Measurements from ENCODE around the gene TRIL.

Gene TRIL, protein sequence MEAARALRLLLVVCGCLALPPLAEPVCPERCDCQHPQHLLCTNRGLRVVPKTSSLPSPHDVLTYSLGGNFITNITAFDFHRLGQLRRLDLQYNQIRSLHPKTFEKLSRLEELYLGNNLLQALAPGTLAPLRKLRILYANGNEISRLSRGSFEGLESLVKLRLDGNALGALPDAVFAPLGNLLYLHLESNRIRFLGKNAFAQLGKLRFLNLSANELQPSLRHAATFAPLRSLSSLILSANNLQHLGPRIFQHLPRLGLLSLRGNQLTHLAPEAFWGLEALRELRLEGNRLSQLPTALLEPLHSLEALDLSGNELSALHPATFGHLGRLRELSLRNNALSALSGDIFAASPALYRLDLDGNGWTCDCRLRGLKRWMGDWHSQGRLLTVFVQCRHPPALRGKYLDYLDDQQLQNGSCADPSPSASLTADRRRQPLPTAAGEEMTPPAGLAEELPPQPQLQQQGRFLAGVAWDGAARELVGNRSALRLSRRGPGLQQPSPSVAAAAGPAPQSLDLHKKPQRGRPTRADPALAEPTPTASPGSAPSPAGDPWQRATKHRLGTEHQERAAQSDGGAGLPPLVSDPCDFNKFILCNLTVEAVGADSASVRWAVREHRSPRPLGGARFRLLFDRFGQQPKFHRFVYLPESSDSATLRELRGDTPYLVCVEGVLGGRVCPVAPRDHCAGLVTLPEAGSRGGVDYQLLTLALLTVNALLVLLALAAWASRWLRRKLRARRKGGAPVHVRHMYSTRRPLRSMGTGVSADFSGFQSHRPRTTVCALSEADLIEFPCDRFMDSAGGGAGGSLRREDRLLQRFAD

DNA sequence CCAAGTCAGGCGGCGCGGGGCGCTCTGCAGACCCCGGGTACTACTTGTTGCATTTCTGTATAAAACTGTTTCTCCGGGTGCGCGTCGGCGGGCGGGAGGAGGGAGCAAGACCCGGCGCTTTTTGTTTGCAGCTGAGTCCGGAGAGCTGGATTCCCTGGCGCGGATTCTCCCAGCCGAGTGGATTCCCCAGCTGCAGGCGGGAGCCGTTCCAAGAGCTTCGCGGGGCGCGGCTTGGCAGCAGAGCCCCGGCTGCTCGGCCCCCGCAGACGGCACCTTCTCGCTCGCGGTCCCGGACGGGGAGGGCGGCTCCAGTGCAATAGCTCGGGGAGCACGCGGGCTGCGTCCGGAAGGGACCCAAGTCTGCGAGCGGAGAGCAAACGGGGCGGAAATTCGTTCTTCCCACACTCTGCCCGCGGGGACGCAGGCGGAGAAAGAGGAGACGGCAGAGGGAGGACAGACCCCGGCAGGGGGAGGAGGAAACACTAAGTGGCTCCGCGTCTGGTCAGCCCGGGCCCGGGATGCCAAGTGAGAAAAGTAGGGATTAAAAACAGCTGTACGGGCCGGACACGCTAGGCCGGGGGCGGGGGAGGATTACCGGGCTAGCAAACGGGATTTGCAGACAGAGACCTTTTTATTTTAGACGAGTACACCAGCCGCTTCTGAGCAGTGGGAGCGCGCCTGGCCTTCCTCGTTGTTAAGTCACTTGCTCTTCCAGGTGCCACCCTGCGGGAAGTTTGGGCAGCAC is at the start of gene TRIL:
TSS of gene TRIL (minus strand) at position 96 of the 745 bp plus-strand sequence. CDS start 284 bp downstream, outside the sequence.
- no peak for DNase-seq (ENCODE audit: low read depth in 2 of 2)

DNA sequence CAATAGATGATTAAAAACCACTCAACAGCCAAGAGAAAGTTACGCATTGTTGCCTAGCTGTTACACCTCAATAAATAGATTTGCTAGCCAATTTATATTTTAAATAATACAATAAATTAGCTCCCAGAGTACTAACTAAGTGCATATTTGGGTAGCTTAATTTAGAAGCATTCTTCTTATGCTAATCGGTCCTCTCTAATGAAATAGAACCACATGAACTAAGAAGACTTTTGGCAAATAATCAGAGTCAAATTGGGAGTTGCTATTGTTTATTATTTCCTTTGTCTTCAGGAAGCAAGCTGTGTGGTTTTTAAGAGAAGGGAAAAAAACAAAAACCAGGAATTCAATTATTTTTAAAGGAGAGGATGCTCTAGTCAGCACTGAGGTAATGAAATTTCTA is 49.0 kb upstream of the TRIL start:
- DNase-seq (ENCODE audit: low read depth in 2 of 2) = no peak

DNA sequence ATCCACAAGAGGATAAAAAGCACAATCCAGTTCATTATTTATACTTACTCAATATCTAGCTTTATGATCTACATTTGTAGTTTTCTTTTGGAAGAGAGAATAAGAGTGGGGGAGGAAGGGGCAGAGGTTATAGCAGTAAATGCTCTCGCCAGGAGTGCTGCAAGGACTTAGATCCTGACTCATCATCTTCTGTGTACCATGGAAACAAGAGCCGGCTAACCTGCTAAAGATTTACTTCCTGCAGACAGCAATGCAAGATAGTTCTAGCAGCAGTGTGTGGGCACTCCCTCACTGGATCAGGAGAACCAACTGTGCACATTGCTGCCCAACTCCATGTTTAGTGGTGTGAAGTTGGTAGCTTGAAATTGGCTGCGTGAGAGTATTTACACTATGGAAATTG is 47.7 kb upstream of the TRIL start:
- no peak for DNase-seq (ENCODE audit: low read depth in 2 of 2)

DNA sequence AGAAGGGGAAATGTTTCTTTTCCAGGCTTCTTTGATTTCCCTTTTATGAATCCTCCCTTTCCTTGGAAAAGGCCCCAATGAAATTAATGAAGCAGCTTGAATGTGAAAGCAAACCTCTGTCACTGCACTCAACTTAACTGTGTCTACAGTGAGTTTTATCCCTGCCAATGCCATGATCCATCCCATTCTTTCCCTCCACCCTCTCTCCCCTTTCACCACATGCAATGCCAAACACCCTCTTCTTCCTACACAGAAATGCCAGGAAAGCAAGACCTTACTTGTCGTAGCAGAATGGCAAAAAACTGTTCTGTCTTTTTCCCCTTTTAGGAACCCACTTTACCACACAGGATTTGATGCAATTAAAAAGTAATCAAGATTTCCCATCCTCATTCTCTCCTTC is 47.3 kb upstream of the TRIL start:
- DNase-seq (ENCODE audit: low read depth in 2 of 2) = no peak

DNA sequence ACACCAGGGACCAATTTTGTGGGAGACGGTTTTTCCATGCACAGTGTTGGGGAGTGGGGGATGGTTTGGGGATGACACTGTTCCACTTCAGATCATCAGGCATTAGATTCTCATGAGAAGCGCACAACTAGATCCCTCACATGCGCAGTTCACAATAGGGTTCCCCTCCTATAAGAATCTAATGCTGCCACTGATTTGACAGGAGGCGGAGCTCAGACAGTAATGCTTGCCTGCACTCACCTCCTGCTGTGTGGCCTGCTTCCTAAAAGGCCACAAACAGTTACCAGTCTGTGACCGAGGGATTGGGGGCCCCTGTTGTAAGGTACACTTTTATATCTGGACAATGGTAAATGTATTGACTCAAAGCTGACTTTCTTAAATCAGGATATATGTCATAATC is 45.6 kb upstream of the TRIL start:
- no peak for DNase-seq (ENCODE audit: low read depth in 2 of 2)

DNA sequence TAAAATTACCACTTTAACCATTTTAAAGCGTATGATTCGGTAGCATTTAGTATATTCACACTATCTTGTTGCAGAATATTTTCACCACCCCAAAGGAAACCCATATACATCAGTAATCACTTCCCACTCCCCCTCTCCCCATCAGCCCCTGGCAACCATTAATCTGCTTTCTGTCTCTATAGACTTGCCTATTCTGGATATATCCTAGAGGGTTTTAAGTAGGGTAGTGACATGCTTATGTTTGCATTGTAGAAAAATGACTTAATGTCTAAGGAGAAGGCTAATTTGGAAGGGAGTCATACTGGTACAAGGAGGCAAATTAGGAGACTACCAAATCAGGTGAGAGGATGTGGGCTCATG is 42.6 kb upstream of the TRIL start:
- DNase-seq (ENCODE audit: low read depth in 2 of 2) = no peak

DNA sequence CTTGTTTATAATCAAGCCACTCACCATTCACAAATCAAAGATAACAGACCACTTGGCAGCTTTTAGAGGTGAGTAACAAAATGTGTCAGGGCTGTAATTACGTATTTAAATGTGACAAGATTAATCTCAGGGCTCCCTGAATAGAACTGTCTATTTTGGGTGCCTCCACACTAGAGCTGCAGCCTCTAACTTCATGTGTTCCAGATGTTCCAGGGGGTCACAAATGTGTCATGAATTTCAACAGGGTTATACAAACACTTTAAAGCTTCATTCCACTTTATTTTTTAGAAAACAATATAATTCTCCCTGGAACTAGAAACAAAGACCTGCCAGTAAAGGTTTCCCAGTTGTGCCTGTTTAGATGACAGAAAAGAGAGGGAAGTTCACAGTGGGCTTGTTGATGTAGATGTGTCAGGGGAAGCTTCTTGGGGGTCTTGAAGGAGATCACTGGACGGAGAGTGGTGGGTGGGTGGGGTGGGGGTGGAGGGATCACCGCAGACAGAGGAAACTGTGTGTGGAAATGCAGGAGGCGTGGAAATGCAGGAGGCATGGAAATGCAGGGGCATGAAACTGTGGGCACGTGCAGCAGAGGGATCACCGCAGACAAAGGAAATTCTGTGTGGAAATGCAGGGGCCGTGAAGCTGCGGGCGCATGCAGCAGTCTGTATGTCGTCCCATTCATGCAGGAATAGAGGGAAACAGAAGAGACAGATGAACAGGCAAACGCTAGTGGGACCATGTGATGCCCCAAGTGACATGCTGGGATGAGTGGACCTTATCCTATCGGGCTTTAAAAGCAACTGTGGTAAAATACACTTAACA is 42.0 kb upstream of the TRIL start:
- DNase-seq (ENCODE audit: low read depth in 2 of 2) = no peak

DNA sequence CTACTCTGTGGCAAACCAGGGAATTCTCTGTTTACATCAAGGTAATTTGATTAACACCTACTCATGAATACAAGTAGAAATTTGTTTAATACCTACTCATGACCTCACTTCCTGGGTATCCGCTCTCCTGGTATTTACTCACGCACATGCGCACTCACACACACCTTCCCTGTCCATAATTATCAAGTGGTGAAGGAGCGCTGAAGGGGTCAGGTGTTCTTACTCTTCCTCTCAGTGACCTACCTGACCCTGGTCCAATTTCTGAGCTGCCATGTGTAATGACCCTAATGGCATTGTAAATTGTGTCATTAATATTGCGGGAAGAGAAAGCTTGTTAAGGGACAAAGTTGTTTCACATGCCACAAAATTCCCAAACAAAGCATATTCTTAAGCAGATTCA is 41.3 kb upstream of the TRIL start:
- no peak for DNase-seq (ENCODE audit: low read depth in 2 of 2)

DNA sequence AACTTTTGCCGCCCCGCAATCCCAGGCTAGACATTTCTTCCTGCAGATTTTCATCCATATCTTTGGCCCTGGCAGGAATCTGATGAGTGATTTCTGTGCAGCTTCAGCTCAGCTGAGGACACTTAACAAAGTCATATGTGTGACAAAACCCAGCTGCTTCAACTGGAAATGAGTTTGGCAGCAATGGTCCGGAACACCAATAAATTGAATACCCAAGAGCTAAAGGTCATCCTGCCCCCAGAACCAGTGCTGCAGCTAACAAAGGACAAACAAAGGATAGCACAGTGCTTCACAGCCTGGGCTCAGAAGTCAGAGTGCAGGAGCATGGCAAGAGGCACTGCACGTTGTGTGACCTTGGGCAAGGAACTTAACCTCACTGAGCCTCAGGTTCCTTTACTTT is 40.0 kb upstream of the TRIL start:
- no peak for DNase-seq (ENCODE audit: low read depth in 2 of 2)

DNA sequence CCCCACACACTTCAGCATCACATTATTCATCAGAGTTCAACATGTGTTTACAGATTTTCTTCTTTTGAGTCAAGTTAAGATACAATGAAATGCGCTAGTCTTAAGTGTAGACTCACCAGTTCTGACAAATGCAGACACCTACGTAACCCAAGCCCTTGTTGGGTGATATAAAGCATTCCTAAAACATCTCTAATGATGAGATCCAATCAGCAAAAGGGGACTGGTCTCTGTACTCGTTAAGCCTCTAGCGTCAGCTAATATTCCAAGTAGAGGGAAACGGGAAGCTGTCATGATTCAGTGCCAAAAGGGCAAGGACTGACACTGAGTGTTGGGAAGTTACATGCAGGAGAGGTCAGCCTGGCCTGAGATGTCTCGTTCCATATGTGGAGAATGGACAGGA is 38.7 kb upstream of the TRIL start:
- DNase-seq (ENCODE audit: low read depth in 2 of 2) = no peak

DNA sequence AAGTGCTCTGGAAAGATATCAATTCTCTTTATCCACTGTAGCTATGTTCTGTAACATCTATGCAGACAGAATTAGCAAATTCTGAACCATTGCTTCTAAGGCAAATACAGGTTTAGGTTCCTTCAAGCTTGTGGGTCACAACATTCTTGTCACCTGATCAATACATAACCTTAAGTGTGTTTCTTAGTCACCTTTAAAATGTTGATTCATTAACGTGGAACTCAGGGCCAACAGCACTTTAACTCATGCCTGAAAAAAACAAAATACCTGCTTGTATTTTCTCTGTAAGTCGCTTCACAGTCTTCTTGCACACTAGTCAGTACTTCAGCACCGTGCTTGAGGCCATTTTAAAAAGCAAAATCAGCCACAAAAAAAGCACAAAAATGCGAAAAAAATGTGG is 35.2 kb upstream of the TRIL start:
- DNase-seq (ENCODE audit: low read depth in 2 of 2) = no peak

DNA sequence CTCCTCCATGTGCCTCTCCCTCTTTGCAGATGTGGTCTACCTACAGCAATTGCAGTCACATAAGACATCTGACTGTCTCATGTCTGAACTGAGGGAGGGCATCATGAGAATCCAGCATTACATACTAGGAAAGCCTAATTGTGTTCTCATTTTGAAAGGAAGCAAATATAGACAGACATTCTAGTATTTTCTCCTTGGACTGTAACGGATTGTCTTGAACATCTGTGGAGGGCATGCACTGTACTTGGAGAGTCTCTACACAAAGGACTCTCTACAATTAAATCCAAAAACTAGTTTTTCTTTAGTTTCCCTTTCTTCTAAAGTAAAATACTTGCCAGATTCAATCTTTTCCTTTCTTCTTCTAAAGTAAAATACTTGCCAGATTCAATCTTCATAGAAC is 34.7 kb upstream of the TRIL start:
- DNase-seq (ENCODE audit: low read depth in 2 of 2) = no peak

DNA sequence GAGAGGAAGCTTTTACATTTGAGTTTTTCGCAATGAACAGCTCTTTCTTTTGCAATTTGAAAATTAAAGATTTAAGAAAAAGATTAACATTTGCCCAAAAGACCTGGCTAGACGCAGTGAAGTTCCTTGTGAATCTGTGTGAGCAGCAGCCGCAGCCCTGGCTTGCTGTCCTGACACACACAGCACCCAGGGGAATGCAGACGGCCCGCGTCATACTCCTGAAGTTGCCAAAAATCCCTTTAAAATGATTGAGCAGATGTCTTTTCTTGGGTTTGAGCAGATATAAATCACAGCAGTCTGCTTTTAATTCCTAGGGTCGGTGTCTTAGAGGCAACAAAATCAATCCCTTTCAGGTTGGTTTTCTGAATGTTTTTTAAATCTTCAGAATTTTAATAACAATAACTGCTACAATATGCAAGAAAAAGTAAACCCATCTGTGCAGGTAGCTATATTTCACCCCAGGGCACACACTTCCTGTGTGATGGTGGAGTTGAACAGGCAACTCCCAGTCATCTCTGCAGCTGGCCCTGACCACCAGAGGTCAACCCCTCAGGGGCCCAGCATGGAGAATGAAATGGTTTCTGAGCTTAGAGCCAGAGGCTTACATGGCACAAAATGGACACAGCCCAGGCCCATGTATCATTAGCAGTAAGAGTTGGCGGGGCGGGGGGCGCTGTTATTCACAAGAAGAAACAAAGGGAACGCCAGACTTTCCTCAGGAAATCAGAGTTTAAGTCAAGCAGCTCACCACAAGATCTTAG is 32.2 kb upstream of the TRIL start:
- DNase-seq (ENCODE audit: low read depth in 2 of 2) = no peak

DNA sequence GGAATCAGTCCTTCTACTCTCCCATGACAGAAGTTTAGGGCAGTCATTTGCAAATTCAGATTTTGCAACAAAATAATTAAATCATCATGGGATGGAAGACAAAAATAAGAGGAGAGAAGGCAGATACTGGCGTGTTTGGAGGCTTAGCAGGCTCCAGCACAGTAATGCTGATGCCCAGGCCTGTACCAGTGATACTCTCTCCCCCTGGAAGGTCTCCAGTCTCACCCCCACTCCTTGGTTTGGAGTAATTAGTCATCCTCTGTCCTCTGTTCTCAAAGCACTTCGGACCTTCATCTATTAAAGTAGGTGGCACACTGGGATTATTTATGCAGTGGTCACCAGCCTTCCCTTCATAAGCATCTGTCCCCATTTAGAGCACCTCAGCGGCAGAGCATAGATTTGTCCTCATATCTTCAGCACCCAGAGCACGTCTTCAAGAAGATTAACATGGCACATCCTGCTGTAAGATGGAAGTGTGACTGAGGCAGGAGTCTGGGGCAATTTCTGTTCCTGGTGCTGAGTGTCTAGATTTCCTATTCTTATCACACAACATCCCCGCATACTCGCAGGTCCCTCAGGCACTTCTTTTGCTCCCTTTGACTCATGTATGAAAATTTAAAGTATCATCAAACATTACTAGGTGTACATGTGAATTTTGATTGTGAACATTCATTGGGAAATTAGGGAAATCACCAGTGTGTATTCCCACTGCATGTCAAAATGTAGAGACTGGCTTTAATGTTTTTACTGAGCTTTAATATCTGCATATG is 31.3 kb upstream of the TRIL start:
- DNase-seq (ENCODE audit: low read depth in 2 of 2) = no peak

DNA sequence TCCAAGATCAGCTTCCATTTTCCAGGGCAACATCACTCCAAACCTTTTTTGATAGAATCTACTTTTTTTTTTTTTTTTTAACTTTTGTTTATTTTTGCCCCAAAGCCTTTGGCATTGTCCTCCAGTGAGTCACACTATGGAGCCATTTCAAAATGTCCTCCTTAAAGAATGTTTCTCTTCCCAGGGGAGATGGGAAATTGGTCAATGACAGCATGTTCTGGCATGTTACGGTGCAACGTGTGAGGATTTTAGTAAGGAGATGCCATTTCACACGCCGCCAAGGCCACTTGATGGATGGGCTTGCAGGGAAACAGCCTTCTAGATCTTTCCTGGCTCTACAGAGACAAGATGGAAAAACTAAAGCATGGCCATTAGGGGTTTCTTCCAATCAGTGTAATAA is 30.7 kb upstream of the TRIL start:
- no peak for DNase-seq (ENCODE audit: low read depth in 2 of 2)

DNA sequence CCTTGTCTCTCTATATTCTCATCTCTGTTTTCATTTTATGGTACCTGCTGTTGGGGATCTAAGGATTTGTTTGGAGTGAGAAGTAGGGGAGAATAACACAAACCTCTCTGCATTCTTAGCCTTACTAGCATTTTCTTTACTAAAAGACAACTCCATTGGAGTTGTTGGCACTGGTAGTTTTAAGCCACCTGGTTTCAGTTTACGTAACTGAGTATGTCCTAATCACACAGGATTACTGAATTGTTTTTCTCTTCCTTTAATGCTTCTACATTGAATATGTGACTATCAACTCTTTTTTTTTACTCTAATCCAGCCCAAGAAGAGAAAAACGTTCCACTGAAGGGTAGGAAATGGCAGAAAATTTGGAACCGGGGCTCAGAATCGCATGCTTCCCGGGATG is 30.0 kb upstream of the TRIL start:
- no peak for DNase-seq (ENCODE audit: low read depth in 2 of 2)

DNA sequence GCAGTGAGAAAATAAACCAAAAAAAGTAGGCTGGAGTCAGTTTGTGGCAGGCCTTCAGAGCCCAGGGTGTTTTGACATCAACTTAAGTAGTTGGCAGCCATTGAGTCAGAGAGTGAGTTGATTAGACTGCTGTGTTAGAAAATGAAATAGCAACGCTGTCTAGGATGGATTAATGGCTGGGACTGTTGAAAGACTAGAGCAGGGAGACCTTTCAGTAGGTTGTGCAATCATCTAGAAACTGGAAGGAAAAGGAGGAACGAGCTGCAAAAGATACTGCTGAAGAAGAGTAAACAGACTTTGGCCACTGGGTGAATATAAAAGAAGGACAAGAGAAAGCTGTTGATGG is 28.6 kb upstream of the TRIL start:
- no peak for DNase-seq (ENCODE audit: low read depth in 2 of 2)

DNA sequence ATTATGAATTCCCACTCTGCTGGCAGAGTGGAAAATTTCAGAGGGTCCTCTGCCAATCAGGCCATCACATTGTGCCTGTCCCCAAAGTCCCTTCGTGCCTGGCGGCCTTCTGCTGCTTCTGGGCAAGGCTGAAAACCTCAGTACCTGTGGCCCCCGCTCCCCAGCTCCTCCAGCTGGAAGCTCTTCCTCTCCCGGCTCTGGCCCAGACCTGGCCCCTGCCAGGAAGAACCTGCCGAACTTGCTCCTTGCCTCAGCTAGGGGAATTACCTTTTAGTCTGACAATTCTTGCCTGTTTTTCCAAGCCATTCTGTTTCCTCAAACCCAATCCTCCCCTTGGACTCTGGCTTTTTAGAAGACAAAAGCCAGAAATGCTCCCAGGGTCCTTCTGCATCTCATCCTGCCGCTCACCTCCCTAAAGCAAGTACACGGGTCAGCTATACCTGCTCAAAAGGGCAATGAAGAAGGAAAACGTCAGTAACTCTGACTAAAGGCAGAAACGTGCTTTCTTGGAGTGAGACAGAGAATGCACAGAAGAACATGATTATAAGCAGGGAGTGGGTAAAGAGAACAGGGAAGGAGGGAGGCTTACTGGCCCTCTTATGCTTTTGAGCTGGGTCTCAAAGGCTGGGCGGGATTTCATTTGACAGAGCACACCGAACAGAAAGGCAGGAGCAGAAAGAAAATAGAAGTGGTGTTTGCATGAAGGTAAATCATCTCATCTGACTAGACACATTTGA is 28.1 kb upstream of the TRIL start:
- DNase-seq (ENCODE audit: low read depth in 2 of 2) = no peak

DNA sequence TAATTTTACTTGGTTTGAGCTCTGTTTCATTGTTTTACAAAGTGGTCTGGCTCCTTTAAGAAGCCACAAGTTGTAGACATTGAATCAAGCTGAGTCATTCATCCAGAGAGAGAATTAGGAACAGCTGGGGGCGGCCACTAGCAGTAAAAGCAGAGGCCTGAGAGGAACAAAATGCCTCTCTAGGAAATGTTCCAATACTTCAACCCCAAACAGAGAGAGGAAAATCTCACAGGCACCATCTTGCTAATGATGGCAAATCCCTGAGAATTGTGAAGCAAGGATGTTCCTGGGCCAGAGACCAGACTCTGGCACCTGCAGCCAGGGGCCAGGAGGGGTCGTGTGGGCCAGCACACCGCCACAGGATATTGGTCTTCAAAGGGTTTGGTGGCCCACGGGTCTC is 26.5 kb upstream of the TRIL start:
- DNase-seq (ENCODE audit: low read depth in 2 of 2) = no peak

DNA sequence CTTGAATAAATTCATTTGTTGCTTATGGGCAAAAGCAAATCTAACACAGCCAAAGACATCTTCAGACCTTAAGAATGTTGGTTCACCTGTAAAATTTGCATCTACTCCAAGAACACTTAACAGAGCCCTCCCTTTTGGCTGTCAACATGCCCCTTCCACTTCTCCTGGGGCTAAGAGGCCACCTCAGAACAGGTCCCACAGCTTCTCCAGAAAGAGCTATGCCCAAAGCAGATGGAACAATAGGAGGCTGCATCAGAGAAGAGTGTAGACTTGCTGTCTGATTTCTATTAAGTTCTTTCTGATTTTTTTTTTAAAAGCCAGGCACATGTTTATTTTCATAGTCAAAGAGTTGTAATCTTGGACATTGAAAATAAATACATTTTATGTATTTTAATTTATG is 26.1 kb upstream of the TRIL start:
- DNase-seq (ENCODE audit: low read depth in 2 of 2) = no peak

All from activated CD8-positive, alpha-beta memory T cell treated with anti-CD3 and anti-CD28 coated beads for 4 hours (primary cell).